ENCODE measurements around the gene GKN1. TPM values are rescaled to one million over a fixed set of nuclear protein-coding genes. Genes with fewer than 3 reads are reported as not detected.

Gene GKN1
- total RNA-seq, 2 experiments from 2014 or later: not detected

GRCh38 chr2:68971591-68972231, 2.7 kb upstream of the GKN1 start:
- no peak overlapping the region for H3K27ac Mint-ChIP-seq
- no peak for ATAC-seq (ENCODE audit: low read depth)
- no peaks in the 10 kb centered on the region for H3K36me3 Mint-ChIP-seq
- no peaks in the 10 kb centered on the region for H3K4me1 Mint-ChIP-seq
- no peaks in the 10 kb centered on the region for H3K9me3 Mint-ChIP-seq
- no peak for DNase-seq
- H3K27me3 Mint-ChIP-seq: peaks cover 18% of the 10 kb centered on the region
- POLR2A ChIA-PET: no interaction called here
- H3K4me3 Mint-ChIP-seq: no peak overlapping the region

GRCh38 chr2:68974946-68975665, 670 bp downstream of the GKN1 start:
- no peak for DNase-seq
- no peak for ATAC-seq (ENCODE audit: low read depth)
- H3K36me3 Mint-ChIP-seq: no peaks in the 10 kb centered on the region
- no peaks in the 10 kb centered on the region for H3K9me3 Mint-ChIP-seq
- POLR2A ChIA-PET: no interaction called here
- no peak overlapping the region for H3K27ac Mint-ChIP-seq
- H3K27me3 Mint-ChIP-seq: peaks cover 36% of the 10 kb centered on the region
- peaks cover 3% of the 10 kb centered on the region for H3K4me1 Mint-ChIP-seq
- H3K4me3 Mint-ChIP-seq: no peak overlapping the region

GRCh38 chr2:68975844-68976243, 1.4 kb downstream of the GKN1 start:
- H3K27ac Mint-ChIP-seq: no peak overlapping the region

GRCh38 chr2:68977453-68977852, 3.0 kb downstream of the GKN1 start:
- H3K36me3 Mint-ChIP-seq: no peaks in the 10 kb centered on the region
- no peak overlapping the region for H3K4me3 Mint-ChIP-seq
- peaks cover 3% of the 10 kb centered on the region for H3K4me1 Mint-ChIP-seq
- peaks cover 45% of the 10 kb centered on the region for H3K27me3 Mint-ChIP-seq
- H3K9me3 Mint-ChIP-seq: peaks cover 2% of the 10 kb centered on the region
- ATAC-seq (ENCODE audit: low read depth) (no peak), DNase-seq (no peak)
- no peak overlapping the region for H3K27ac Mint-ChIP-seq
- POLR2A ChIA-PET: no interaction called here

More at GRCh38 chr2:68975844-68976243, 1.4 kb downstream of the GKN1 start:
- Mint-ChIP-seq H3K36me3 (no peaks in the 10 kb centered on the region), H3K27me3 (peaks cover 40% of the 10 kb centered on the region), H3K4me1 (peaks cover 3% of the 10 kb centered on the region), H3K4me3 (no peak overlapping the region), H3K9me3 (no peaks in the 10 kb centered on the region)
- POLR2A ChIA-PET: no interaction called here
- no peak for ATAC-seq (ENCODE audit: low read depth)
- DNase-seq: no peak

- ATAC-seq (ENCODE audit: low read depth): no peak
- DNase-seq: no peak
- peaks cover 3% of the 10 kb centered on the region for H3K4me1 Mint-ChIP-seq
- no peaks in the 10 kb centered on the region for H3K36me3 Mint-ChIP-seq
- H3K4me3 Mint-ChIP-seq: no peak overlapping the region
- peaks cover 2% of the 10 kb centered on the region for H3K9me3 Mint-ChIP-seq
- POLR2A ChIA-PET: no interaction called here
- H3K27me3 Mint-ChIP-seq: peaks cover 45% of the 10 kb centered on the region
- no peak overlapping the region for H3K27ac Mint-ChIP-seq
Measured at GRCh38 chr2:68978098-68978497, 3.7 kb downstream of the GKN1 start.

GRCh38 chr2:68980956-68981355, 6.5 kb downstream of the GKN1 start:
- no peak overlapping the region for H3K4me3 Mint-ChIP-seq
- H3K27ac Mint-ChIP-seq: no peak overlapping the region
- H3K4me1 Mint-ChIP-seq: peaks cover 3% of the 10 kb centered on the region
- POLR2A ChIA-PET: interaction anchor here (0.6 kb wide), 1 partner anchor 667 kb away, joined by 5 read pairs; no protein-coding TSS in a partner anchor
- peaks cover 35% of the 10 kb centered on the region for H3K27me3 Mint-ChIP-seq
- DNase-seq (no peak), ATAC-seq (ENCODE audit: low read depth) (no peak)
- no peaks in the 10 kb centered on the region for H3K36me3 Mint-ChIP-seq
- H3K9me3 Mint-ChIP-seq: peaks cover 2% of the 10 kb centered on the region

- Mint-ChIP-seq H3K27me3 (peaks cover 32% of the 10 kb centered on the region), H3K4me1 (no peaks in the 10 kb centered on the region), H3K9me3 (no peaks in the 10 kb centered on the region), H3K4me3 (no peak overlapping the region), H3K27ac (no peak overlapping the region), H3K36me3 (no peaks in the 10 kb centered on the region)
- no peak for ATAC-seq (ENCODE audit: low read depth)
- DNase-seq: no peak
- POLR2A ChIA-PET: no interaction called here
Measured at GRCh38 chr2:68987021-68987503, 12.6 kb downstream of the GKN1 start.

- POLR2A ChIA-PET: no interaction called here
Measured at GRCh38 chr2:68989035-68989434, 14.6 kb downstream of the GKN1 start.

GRCh38 chr2:68992341-68992740, 17.9 kb downstream of the GKN1 start:
- Mint-ChIP-seq H3K36me3 (no peaks in the 10 kb centered on the region), H3K27ac (no peak overlapping the region), H3K27me3 (peaks cover 21% of the 10 kb centered on the region), H3K4me3 (no peak overlapping the region), H3K9me3 (no peaks in the 10 kb centered on the region), H3K4me1 (no peaks in the 10 kb centered on the region)
- POLR2A ChIA-PET: no interaction called here
- no peak for DNase-seq
- no peak for ATAC-seq (ENCODE audit: low read depth)

More at GRCh38 chr2:68989035-68989434, 14.6 kb downstream of the GKN1 start:
- ATAC-seq (ENCODE audit: low read depth): no peak
- DNase-seq: no peak
- Mint-ChIP-seq H3K4me1 (no peaks in the 10 kb centered on the region), H3K4me3 (no peak overlapping the region), H3K27me3 (peaks cover 27% of the 10 kb centered on the region), H3K9me3 (no peaks in the 10 kb centered on the region), H3K36me3 (no peaks in the 10 kb centered on the region), H3K27ac (no peak overlapping the region)

- Mint-ChIP-seq H3K4me3 (no peak overlapping the region), H3K27me3 (peaks cover 21% of the 10 kb centered on the region), H3K4me1 (no peaks in the 10 kb centered on the region), H3K27ac (no peak overlapping the region), H3K9me3 (no peaks in the 10 kb centered on the region), H3K36me3 (no peaks in the 10 kb centered on the region)
- POLR2A ChIA-PET: no interaction called here
- DNase-seq: no peak
- no peak for ATAC-seq (ENCODE audit: low read depth)
Measured at GRCh38 chr2:68992933-68993332, 18.5 kb downstream of the GKN1 start.

- ATAC-seq (ENCODE audit: low read depth) (no peak), DNase-seq (no peak)
- POLR2A ChIA-PET: no interaction called here
- Mint-ChIP-seq H3K4me3 (no peak overlapping the region), H3K27ac (no peak overlapping the region), H3K27me3 (peaks cover 22% of the 10 kb centered on the region), H3K9me3 (no peaks in the 10 kb centered on the region), H3K4me1 (no peaks in the 10 kb centered on the region), H3K36me3 (no peaks in the 10 kb centered on the region)
Measured at GRCh38 chr2:68993660-68994059, 19.2 kb downstream of the GKN1 start.

- Mint-ChIP-seq H3K9me3 (peaks cover 2% of the 10 kb centered on the region), H3K4me1 (no peaks in the 10 kb centered on the region), H3K27ac (no peak overlapping the region), H3K4me3 (no peak overlapping the region), H3K36me3 (no peaks in the 10 kb centered on the region), H3K27me3 (peaks cover 27% of the 10 kb centered on the region)
- ATAC-seq (ENCODE audit: low read depth) (no peak), DNase-seq (no peak)
- POLR2A ChIA-PET: no interaction called here
Measured at GRCh38 chr2:68994864-68995263, 20.4 kb downstream of the GKN1 start.

- Mint-ChIP-seq H3K27me3 (peaks cover 19% of the 10 kb centered on the region), H3K27ac (no peak overlapping the region), H3K9me3 (peaks cover 2% of the 10 kb centered on the region), H3K36me3 (no peaks in the 10 kb centered on the region), H3K4me1 (no peaks in the 10 kb centered on the region), H3K4me3 (no peak overlapping the region)
- POLR2A ChIA-PET: no interaction called here
- no peak for ATAC-seq (ENCODE audit: low read depth)
- no peak for DNase-seq
Measured at GRCh38 chr2:68995916-68996315, 21.5 kb downstream of the GKN1 start.

- H3K4me1 Mint-ChIP-seq: no peaks in the 10 kb centered on the region
- ATAC-seq (ENCODE audit: low read depth) (no peak), DNase-seq (no peak)
- no peaks in the 10 kb centered on the region for H3K36me3 Mint-ChIP-seq
- peaks cover 2% of the 10 kb centered on the region for H3K9me3 Mint-ChIP-seq
- H3K27me3 Mint-ChIP-seq: peaks cover 20% of the 10 kb centered on the region
- POLR2A ChIA-PET: no interaction called here
- no peak overlapping the region for H3K27ac Mint-ChIP-seq
- H3K4me3 Mint-ChIP-seq: no peak overlapping the region
Measured at GRCh38 chr2:68997401-68997800, 23.0 kb downstream of the GKN1 start.
